ENCODE measurements around the gene OPN1LW. TPM values are rescaled to one million over a fixed set of nuclear protein-coding genes. Genes with fewer than 3 reads are reported as not detected.
"Not testable (repeated sequence)": the region's sequence is repeated elsewhere in the genome, so short reads cannot be mapped to it uniquely, and the experiment has no call there.

The OPN1LW gene
- total RNA-seq, 1 donor: not detected

DNA sequence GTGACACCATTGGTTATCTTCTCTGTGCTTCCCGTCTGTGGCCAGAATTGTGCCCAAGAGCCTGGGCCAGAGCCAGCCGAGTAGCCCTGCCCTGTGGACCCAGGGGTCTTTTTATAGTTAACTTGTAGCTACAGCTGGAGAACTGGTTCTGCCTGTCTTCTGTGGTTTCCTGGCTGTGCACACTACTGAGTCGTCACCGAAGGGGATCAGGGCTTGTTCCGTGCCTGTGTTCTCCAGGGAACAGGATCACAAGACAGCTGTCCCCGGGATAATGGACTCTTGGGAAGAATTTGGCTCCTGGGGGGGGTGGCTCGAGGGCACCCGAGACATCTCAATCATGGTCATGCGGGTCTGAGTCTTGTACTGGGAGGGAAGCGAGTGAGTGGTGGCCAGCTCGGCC is 22.1 kb upstream of the OPN1LW start:
- Histone ChIP-seq H3K9me3 (ENCODE audit: low read depth, low read length) (no peaks in the 10 kb centered on the region), H3K4me3 (ENCODE audit: low read length) (no peak overlapping the region), H3K4me1 (ENCODE audit: insufficient read depth, low read length) (peaks cover 31% of the 10 kb centered on the region), H3K27me3 (ENCODE audit: insufficient read depth, low read length) (no peaks in the 10 kb centered on the region)

DNA sequence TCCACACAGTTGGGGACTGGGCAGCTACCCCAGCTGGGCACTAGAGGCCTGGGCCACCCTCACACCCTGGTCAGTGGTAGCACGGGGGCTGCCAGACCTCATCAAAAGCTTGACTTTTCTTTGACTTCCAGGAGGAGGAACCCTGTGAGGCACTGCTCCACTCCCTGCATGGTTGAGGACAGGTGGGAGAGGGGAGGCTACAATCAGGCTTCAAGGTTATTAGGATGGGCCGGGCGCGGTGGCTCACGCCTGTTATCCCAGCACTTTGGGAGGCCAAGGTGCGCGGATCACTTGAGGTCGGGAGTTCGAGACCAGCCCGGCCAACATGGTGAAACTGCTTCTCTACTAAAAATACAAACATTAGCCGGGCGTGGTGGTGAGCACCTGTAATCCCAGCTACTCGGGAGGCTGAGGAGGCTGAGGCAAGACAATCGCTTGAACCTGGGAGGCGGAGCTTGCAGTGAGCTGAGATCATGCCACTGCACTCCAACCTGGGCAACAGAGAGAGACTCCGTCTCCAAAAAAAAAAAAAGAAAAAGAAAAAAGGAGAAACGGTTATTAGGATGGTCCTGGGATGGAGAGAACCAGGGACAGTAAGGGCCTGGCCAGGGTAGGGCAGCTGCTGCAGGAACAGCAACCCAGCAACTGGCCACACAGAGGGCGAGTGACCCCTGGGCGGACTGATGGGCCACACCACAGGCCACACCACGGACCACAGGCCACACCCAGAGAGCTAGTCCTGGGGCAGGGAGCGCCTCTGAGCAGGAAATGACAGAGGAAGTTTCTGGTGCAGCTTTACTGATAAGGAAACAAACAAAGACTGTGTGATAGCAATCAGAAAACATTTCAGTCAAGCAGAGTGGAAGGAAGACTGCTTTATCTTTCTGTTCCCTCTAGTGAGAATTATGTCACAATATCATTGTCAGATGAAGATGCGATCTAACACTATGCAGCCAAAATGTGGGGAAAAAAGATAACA is 20.5 kb upstream of the OPN1LW start:
- peaks cover 31% of the 10 kb centered on the region for H3K4me1 ChIP-seq (ENCODE audit: insufficient read depth, low read length)
- no peak overlapping the region for H3K4me3 ChIP-seq (ENCODE audit: low read length)
- H3K9me3 ChIP-seq (ENCODE audit: low read depth, low read length): no peaks in the 10 kb centered on the region
- no peaks in the 10 kb centered on the region for H3K27me3 ChIP-seq (ENCODE audit: insufficient read depth, low read length)

DNA sequence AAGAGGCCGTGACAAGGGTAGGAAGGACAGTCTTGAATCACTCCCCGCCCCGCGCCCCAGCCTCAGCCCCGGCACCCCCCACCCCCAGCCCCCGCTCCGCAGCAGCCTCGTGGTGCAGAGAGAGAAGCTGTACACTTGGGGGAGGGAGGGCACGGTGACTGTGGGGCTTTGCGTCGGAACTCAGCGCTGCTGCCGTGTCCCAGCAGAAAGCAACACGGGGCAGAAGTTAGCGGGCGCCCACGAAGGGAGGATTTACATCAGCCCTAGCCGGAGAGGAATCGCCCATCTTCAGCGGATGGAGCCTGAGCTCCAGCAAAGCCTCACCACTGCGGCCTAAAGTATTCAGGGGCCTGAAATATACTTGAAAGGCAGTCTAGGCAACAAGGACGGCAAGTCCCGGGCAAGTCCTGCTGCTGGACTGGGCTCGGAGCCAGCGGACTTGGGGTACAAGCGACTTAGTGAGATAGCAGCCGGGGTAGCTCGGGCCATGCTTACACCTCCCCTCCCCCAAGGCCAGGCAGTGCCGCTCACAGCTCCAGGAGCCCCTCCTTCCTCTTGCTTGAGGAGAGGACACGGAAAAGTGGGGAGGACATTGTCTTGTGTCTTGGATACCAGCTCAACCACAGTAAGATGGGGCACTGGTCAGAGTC is 18.5 kb upstream of the OPN1LW start:
- Histone ChIP-seq H3K4me1 (ENCODE audit: insufficient read depth, low read length) (peaks cover 31% of the 10 kb centered on the region), H3K27me3 (ENCODE audit: insufficient read depth, low read length) (no peaks in the 10 kb centered on the region), H3K9me3 (ENCODE audit: low read depth, low read length) (no peaks in the 10 kb centered on the region), H3K4me3 (ENCODE audit: low read length) (no peak overlapping the region)

DNA sequence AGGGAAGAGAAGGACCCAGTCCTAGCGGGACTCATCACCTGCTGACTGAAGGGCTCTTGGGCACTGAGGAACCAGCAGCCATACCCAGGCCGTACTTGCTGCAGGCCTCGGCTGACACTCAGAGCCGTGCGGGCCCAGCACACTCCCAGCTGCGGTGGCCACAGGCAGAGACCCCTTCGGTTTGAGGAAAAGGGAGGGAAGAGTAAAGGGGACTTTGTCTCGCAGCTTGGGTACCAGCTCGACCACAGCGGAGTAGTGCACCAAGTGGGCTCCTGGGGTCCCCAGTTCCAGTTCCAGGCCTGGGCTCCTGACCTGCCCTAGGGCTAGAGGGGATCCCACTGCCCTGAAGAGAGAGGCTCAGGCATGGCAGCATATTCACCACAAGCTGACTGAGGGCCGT is 17.9 kb upstream of the OPN1LW start:
- peaks cover 31% of the 10 kb centered on the region for H3K4me1 ChIP-seq (ENCODE audit: insufficient read depth, low read length)
- H3K27me3 ChIP-seq (ENCODE audit: insufficient read depth, low read length): no peaks in the 10 kb centered on the region
- H3K4me3 ChIP-seq (ENCODE audit: low read length): no peak overlapping the region
- no peaks in the 10 kb centered on the region for H3K9me3 ChIP-seq (ENCODE audit: low read depth, low read length)

DNA sequence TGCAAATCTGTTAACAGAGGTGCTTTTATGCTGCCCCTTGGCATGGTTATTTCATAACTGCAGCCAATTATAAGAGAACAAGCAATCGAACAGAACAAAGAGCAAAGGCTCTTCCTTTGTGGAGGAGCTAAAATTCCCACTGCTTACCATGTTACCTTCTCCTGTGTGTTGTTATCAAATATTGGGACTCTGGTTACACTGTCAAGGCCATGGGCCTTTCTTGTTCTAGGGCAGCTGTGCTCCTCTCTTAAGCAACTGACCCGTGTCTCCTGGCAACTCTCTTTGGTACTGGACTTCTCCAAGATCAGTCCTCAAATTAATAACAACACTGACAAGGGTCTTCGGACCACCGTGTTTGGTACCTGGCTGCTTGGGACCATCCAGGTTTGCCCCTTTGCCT is 12.1 kb upstream of the OPN1LW start:
- Histone ChIP-seq H3K27me3 (ENCODE audit: insufficient read depth, low read length) (no peaks in the 10 kb centered on the region), H3K9me3 (ENCODE audit: low read depth, low read length) (no peaks in the 10 kb centered on the region), H3K4me3 (ENCODE audit: low read length) (no peak overlapping the region), H3K4me1 (ENCODE audit: insufficient read depth, low read length) (peaks cover 13% of the 10 kb centered on the region)

DNA sequence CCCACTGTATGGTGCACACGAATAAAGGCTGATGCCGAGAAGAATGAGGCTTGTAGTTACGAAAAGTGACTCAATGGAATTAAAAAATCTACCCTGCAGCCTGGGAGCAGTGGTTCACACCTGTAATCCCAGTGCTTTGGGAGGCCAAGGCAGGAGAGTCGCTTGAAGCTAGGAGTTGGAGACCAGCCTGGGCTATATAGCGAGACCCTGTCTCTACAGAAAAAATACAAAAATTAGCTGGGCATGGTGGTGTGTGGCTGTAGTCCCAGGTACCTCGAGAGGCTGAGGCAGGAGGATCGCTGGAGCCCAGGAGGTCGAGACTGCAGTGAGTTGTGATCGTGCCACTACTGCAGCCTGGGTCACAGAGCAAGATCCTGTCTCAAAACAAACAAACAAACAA is 11.7 kb upstream of the OPN1LW start:
- peaks cover 13% of the 10 kb centered on the region for H3K4me1 ChIP-seq (ENCODE audit: insufficient read depth, low read length)
- H3K4me3 ChIP-seq (ENCODE audit: low read length): no peak overlapping the region
- no peaks in the 10 kb centered on the region for H3K9me3 ChIP-seq (ENCODE audit: low read depth, low read length)
- no peaks in the 10 kb centered on the region for H3K27me3 ChIP-seq (ENCODE audit: insufficient read depth, low read length)

DNA sequence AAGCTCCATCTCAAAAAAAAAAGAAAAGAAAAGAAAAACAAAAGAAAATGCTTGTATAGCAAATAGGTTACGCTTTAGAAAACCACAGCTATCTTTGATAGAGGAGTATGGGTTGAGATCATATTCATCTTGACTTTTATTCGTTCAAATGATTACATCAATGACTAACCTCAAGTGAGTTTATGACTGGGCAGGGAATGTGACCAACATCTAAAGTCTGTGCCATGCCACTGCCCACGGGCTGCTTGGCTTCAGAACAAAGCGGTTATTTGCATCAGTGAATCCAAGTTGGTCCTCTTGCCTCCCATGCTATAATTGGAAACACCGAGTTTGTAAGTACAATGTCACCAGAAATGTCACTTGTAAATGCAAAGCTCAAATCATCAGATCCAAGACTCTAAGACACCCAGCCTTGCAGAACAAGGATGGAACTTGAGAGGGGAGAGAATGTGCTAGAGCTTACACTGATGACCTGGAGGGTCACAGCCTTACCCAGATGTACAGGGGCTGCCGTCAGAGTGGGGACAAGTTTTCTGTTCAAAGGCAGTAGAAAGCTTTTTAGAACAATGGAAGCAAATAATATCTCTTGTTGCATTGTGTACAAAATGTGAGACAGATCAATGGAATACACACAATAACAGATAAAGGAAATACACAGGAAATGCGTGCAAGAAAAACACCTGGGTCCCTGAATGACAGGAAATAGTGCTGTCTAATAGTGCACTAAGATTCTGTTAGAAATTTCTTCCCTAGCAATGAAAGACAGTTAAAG is 8.4 kb upstream of the OPN1LW start:
- Histone ChIP-seq H3K4me3 (ENCODE audit: low read length) (no peak overlapping the region), H3K9me3 (ENCODE audit: low read depth, low read length) (no peaks in the 10 kb centered on the region), H3K4me1 (ENCODE audit: insufficient read depth, low read length) (peaks cover 13% of the 10 kb centered on the region), H3K27me3 (ENCODE audit: insufficient read depth, low read length) (no peaks in the 10 kb centered on the region)

DNA sequence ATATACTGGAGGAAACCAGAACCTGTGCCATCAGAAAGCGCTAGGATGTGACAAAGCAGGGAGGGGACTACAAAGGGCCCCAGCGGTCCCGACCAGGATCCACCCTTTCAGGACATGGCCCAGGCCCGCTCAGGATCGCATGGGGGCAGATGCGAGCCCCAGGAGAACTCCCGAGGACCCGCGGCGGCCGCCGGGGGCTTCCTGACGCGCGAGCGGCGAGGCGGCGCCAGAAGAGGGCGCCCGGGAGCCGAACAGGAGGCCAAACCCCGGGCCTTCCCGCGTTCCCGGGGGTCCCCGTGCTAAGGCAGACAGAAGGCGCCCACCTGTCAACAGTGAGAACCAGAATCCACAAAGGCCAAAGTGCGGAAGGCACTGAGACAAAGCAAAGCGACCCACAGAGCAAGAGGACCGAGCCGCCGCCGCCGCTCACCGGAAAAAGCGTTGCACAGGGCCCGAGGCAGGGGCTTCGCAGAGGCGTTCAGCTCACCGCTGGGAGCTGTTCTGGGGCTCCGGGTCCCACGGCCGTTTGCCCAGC is 7.3 kb upstream of the OPN1LW start:
- Histone ChIP-seq H3K27me3 (ENCODE audit: insufficient read depth, low read length) (no peaks in the 10 kb centered on the region), H3K4me3 (ENCODE audit: low read length) (no peak overlapping the region), H3K9me3 (ENCODE audit: low read depth, low read length) (no peaks in the 10 kb centered on the region), H3K4me1 (ENCODE audit: insufficient read depth, low read length) (peaks cover 13% of the 10 kb centered on the region)

DNA sequence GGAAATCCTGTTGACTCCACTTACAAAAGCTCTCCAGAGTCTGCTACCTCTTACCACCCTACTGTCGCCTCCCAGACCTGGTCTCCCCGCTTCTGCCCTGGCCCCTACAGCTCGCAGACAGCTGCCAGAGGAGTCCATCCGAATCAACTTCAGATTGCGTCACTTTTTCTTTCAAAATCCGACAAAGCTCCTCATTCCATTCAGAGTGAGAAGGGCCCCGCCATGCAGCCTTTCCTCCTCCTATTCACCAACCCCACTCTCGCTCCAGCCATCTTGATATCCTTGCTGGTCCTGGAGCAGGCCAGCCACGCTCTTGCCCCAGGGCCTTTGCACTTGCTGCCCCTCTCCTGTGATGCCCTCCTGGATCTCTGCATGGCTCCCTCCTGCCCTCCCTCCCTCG is 5.2 kb upstream of the OPN1LW start:
- Histone ChIP-seq H3K4me3 (ENCODE audit: low read length) (no peak overlapping the region), H3K9me3 (ENCODE audit: low read depth, low read length) (no peaks in the 10 kb centered on the region), H3K4me1 (ENCODE audit: insufficient read depth, low read length) (peaks cover 13% of the 10 kb centered on the region), H3K27me3 (ENCODE audit: insufficient read depth, low read length) (no peaks in the 10 kb centered on the region)

DNA sequence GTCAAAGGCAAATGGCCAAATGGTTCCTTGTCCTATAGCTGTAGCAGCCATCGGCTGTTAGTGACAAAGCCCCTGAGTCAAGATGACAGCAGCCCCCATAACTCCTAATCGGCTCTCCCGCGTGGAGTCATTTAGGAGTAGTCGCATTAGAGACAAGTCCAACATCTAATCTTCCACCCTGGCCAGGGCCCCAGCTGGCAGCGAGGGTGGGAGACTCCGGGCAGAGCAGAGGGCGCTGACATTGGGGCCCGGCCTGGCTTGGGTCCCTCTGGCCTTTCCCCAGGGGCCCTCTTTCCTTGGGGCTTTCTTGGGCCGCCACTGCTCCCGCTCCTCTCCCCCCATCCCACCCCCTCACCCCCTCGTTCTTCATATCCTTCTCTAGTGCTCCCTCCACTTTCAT is 3.8 kb upstream of the OPN1LW start:
- H3K27me3 ChIP-seq (ENCODE audit: insufficient read depth, low read length): no peaks in the 10 kb centered on the region
- peaks cover 12% of the 10 kb centered on the region for H3K4me1 ChIP-seq (ENCODE audit: insufficient read depth, low read length)
- no peaks in the 10 kb centered on the region for H3K9me3 ChIP-seq (ENCODE audit: low read depth, low read length)
- H3K4me3 ChIP-seq (ENCODE audit: low read length): no peak overlapping the region

DNA sequence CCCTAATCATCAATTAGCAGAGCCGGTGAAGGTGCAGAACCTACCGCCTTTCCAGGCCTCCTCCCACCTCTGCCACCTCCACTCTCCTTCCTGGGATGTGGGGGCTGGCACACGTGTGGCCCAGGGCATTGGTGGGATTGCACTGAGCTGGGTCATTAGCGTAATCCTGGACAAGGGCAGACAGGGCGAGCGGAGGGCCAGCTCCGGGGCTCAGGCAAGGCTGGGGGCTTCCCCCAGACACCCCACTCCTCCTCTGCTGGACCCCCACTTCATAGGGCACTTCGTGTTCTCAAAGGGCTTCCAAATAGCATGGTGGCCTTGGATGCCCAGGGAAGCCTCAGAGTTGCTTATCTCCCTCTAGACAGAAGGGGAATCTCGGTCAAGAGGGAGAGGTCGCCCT is 3.3 kb upstream of the OPN1LW start:
- no peaks in the 10 kb centered on the region for H3K9me3 ChIP-seq (ENCODE audit: low read depth, low read length)
- no peaks in the 10 kb centered on the region for H3K27me3 ChIP-seq (ENCODE audit: insufficient read depth, low read length)
- peaks cover 7% of the 10 kb centered on the region for H3K4me1 ChIP-seq (ENCODE audit: insufficient read depth, low read length)
- no peak overlapping the region for H3K4me3 ChIP-seq (ENCODE audit: low read length)

DNA sequence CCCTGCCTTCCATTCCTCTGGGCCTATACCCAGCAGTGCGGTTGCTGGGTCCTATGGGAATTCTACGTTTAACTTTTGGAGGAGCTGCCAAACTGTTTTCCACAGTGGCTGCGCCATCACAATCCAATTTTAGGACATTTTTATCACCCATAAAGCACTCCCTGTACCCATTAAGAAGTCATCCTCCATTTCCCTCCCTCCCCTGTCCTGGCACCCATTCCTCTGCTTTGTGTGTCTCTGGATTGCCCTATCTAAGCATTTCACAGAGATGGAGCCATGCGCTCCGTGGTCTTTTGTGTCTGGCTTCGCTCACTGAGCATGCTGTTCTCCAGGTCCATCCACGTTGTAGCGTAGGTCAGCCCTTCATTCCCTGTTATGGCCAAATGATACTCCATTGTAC is 1.7 kb upstream of the OPN1LW start:
- no peaks in the 10 kb centered on the region for H3K9me3 ChIP-seq (ENCODE audit: low read depth, low read length)

DNA sequence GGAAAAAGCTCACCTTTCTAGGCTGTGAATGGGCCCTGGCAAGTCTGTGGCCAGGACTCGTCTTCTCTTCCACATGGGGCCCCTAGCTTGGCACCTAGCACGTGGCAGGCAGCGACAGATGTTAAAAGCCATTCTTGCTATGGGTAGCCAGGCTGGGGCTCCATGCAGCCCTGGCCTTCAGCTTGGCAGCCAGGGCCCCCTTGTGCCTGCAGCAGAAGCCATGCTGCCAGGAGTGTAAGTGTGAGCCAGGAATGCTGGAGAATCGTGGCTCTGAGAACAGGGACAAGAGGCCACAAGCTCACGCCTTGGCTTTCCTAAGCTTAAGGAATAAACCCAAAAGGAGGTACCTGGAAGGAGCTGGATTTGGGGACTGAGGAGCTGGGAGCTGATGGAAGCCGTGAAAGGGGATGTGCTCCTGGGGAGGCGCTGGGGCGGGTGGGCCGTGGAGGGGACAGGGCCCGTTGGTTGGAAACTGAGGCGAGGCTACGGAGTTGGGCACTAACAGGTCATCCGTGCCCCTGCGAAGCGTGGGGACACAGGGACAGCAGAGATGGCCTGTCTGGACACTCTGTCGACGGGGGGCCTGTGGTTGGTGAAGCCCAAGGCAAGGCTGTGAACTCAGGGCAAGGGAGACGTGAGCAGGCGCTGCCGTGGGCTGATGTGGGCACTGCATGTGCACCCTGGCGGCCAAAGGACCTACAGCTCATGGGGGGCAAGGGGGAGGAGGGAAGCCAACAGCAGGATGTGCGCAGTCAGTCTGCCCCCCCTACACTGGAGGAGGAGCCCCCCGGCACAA is 895 bp upstream of the OPN1LW start:
- no peaks in the 10 kb centered on the region for H3K27me3 ChIP-seq (ENCODE audit: insufficient read depth, low read length)
- no peaks in the 10 kb centered on the region for H3K9me3 ChIP-seq (ENCODE audit: low read depth, low read length)
- H3K4me3 ChIP-seq (ENCODE audit: low read length): no peak overlapping the region
- no peaks in the 10 kb centered on the region for H3K4me1 ChIP-seq (ENCODE audit: insufficient read depth, low read length)

More for the DNA sequence above, 1.7 kb upstream of the OPN1LW start:
- Histone ChIP-seq H3K4me3 (ENCODE audit: low read length) (no peak overlapping the region), H3K4me1 (ENCODE audit: insufficient read depth, low read length) (no peaks in the 10 kb centered on the region), H3K27me3 (ENCODE audit: insufficient read depth, low read length) (no peaks in the 10 kb centered on the region)

DNA sequence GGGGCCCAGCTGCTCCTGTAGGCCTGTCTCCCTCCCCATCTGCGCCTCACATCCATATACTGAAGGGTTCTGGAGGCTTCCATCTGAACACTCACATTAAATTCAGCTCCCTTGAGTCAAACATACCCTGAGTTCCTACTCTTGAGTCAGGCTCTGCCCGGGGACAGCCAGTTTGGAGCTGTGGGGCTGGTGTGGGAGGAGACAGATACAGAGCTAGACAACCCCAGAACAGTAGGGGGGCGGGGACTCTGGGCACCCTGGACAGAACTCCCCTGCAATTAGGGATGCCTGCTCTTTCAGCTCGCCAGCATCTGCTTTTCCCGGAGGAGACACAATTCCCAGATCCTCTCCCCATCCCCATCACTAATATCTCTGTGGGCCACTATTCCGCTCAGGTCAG is 7.0 kb downstream of the OPN1LW start:
- not testable (repeated sequence) for H3K27me3 ChIP-seq (ENCODE audit: insufficient read depth, low read length); H3K9me3 ChIP-seq (ENCODE audit: low read depth, low read length); H3K4me3 ChIP-seq (ENCODE audit: low read length)

More for the DNA sequence above, 7.0 kb downstream of the OPN1LW start:
- not testable (repeated sequence) for H3K4me1 ChIP-seq (ENCODE audit: insufficient read depth, low read length)

Data from mononuclear cell (primary cell).